Esophagus squamous epithelium (tissue), 5 donors: Measurements from ENCODE around the gene RSBN1L. TPM values are rescaled to one million over a fixed set of nuclear protein-coding genes. Genes with fewer than 3 reads are reported as not detected.

Experiments
- DNase-seq: peaks from one replicate; lab custom pipeline; 2025; lab: John Stamatoyannopoulos, UW
- H3K27ac ChIP-seq, 4 donors: fragments of 200-600 bp; sonication (generic); one replicate each; pipeline ENCODE4 v1.5.1; 2016 to 2019; ENCODE audit warnings: mild to moderate bottlenecking in 1 of 4
- H3K27me3 ChIP-seq, 4 donors: fragments of 200-600 bp; sonication (generic); 1 replicate in 3 of 4; 2 replicates in 1 of 4; pipeline versions ENCODE4 v1.5.1 to v1.6.0; 2017 to 2021; ENCODE audit warnings: antibody characterized with exemption in 1 of 4
- H3K36me3 ChIP-seq, 3 donors: fragments of 200-600 bp; sonication (generic); one replicate each; pipeline ENCODE4 v1.5.1; 2016 to 2019
- H3K4me1 ChIP-seq, 3 donors: fragments of 200-600 bp; sonication (generic); one replicate each; pipeline ENCODE4 v1.5.1; 2017 to 2019
- H3K4me3 ChIP-seq, 4 donors: fragments of 200-600 bp; sonication (generic); 1 replicate in 3 of 4; 2 replicates in 1 of 4; pipeline ENCODE4 v1.5.1; 2016 to 2019; ENCODE audit warnings: mild to moderate bottlenecking in 2 of 4, moderate library complexity in 1 of 4
- H3K9me3 ChIP-seq, 3 donors: fragments of 200-600 bp; sonication (generic); one replicate each; pipeline ENCODE4 v1.5.1; 2016 to 2019
- CTCF ChIP-seq, 6 experiments: fragments of 450-650 bp in 4 of 6; fragments of 200-600 bp in 2 of 6; sonication (generic) in 2 of 6; IDR thresholded peaks; one replicate each; pipeline ENCODE4 v1.5.1; 2016 to 2019; ENCODE audit warnings: antibody characterized with exemption in 6 of 6, mild to moderate bottlenecking in 4 of 6, moderate library complexity in 4 of 6
- POLR2A ChIP-seq, 4 donors: fragments of 450-650 bp; IDR thresholded peaks; one replicate each; pipeline ENCODE4 v1.6.1; 2017; ENCODE audit warnings: antibody characterized with exemption in 4 of 4, mild to moderate bottlenecking in 4 of 4, moderate library complexity in 3 of 4
- WGBS, 2 donors: methylation state at CpG; one replicate each; pipeline ENCODE4 v1.1.5; 2018; 5-methylcytosine and 5-hydroxymethylcytosine counted together
- intact Hi-C: fragments of 100-400 bp; cut with DNase I; formaldehyde crosslinking; loops from one replicate; pipeline ENCODE4 v1.15.0; 2022
- total RNA-seq, 4 donors: library from RNA; depleted of rRNA; stranded (reverse); fragments of >200 nt; gene quantifications; one replicate each; pipeline ENCODE4 v1.1.0, GENCODE V29; 2016
- donor health status: DM: yes; HTN: yes; CAD: no.

Gene RSBN1L
- total RNA-seq, 4 donors from 2014 or later, result 10.8 to 22.9 (median 14.1) TPM

- TF ChIP-seq POLR2A (IDR thresholded peaks at IDR 0.05) (no peak), CTCF (IDR thresholded peaks at IDR 0.05) (no peak)
- H3K4me3 ChIP-seq, result no peak overlapping the region
- H3K27me3 ChIP-seq, result no peaks in the 10 kb centered on the region
- intact Hi-C loops, result loop anchor here (10.0 kb wide), 1 partner anchor 276 kb away; no protein-coding TSS in a partner anchor
- H3K36me3 ChIP-seq, result peaks cover 0 to 43% (median 4%) of the 10 kb centered on the region in 3 donors
- no peak overlapping the region for H3K27ac ChIP-seq
- no peaks in the 10 kb centered on the region for H3K9me3 ChIP-seq
- WGBS, 2 donors, result 85 to 92% methylated on average over 5 of the region's 5 CpGs
- H3K4me1 ChIP-seq, result no peaks in the 10 kb centered on the region
- DNase-seq, result no peak
Observed at GRCh38 chr7:77658928-77659327, 37.3 kb upstream of the RSBN1L start.

GRCh38 chr7:77661816-77662215, 34.4 kb upstream of the RSBN1L start:
- 82 to 84% methylated on average over 5 of the region's 5 CpGs for WGBS, 2 donors
- no peak for TF ChIP-seq CTCF (IDR thresholded peaks at IDR 0.05)
- TF ChIP-seq POLR2A (IDR thresholded peaks at IDR 0.05), result no peak
- peaks cover 0 to 25% (median 4%) of the 10 kb centered on the region in 3 donors for H3K36me3 ChIP-seq
- no peaks in the 10 kb centered on the region for H3K4me1 ChIP-seq
- H3K9me3 ChIP-seq, result no peaks in the 10 kb centered on the region
- H3K27ac ChIP-seq, result no peak overlapping the region
- H3K4me3 ChIP-seq, result no peak overlapping the region
- DNase-seq, result no peak
- H3K27me3 ChIP-seq, result no peaks in the 10 kb centered on the region
- intact Hi-C loops, result no loop called here

GRCh38 chr7:77662869-77663268, 33.4 kb upstream of the RSBN1L start:
- intact Hi-C loops, result no loop called here
- no peak overlapping the region for H3K27ac ChIP-seq
- peaks cover 0 to 21% (median 4%) of the 10 kb centered on the region in 3 donors for H3K36me3 ChIP-seq
- no peaks in the 10 kb centered on the region for H3K4me1 ChIP-seq
- H3K27me3 ChIP-seq, result no peaks in the 10 kb centered on the region
- DNase-seq, result no peak
- TF ChIP-seq POLR2A (IDR thresholded peaks at IDR 0.05), result no peak
- TF ChIP-seq CTCF (IDR thresholded peaks at IDR 0.05), result no peak
- 85 to 88% methylated on average over 2 of the region's 2 CpGs for WGBS, 2 donors
- H3K9me3 ChIP-seq, result no peaks in the 10 kb centered on the region
- H3K4me3 ChIP-seq, result no peak overlapping the region

- no peaks in the 10 kb centered on the region for H3K27me3 ChIP-seq
- H3K36me3 ChIP-seq, result peaks cover 0 to 8% (median 0%) of the 10 kb centered on the region in 3 donors
- no peak for DNase-seq
- TF ChIP-seq POLR2A (IDR thresholded peaks at IDR 0.05) (no peak), CTCF (IDR thresholded peaks at IDR 0.05) (no peak)
- H3K4me1 ChIP-seq, result no peaks in the 10 kb centered on the region
- intact Hi-C loops, result no loop called here
- no peaks in the 10 kb centered on the region for H3K9me3 ChIP-seq
- H3K27ac ChIP-seq, result no peak overlapping the region
- no peak overlapping the region for H3K4me3 ChIP-seq
Observed at GRCh38 chr7:77664715-77665114, 31.5 kb upstream of the RSBN1L start.

GRCh38 chr7:77665161-77665560, 31.1 kb upstream of the RSBN1L start:
- Histone ChIP-seq H3K4me1 (no peaks in the 10 kb centered on the region), H3K27me3 (no peaks in the 10 kb centered on the region), H3K36me3 (peaks cover 0 to 8% (median 0%) of the 10 kb centered on the region in 3 donors), H3K4me3 (no peak overlapping the region), H3K27ac (no peak overlapping the region), H3K9me3 (no peaks in the 10 kb centered on the region)
- intact Hi-C loops, result no loop called here
- no peak for DNase-seq
- TF ChIP-seq POLR2A (IDR thresholded peaks at IDR 0.05) (no peak), CTCF (IDR thresholded peaks at IDR 0.05) (no peak)
